ENCODE results near the gene UGT1A1.

DNA sequence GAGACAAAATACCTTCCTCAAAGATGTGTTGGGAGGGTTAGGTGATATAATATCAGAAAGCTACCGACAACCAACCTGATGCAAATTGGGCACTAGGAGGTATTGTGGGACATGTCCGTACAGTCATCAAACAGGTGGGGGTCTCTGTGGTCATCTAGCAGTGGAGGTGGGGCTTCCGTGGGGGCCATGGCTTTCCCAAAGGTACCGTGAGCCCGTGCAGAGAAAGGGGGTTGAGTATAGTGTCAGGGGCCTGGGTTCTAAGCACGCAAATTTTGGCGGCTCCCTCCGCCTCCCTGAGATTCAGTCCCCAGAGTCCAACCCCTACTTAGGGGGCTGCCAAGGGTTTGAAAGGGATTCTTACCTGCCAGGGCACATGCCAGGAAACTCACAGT, 61.6 kb downstream of the UGT1A1 start:
- TF ChIP-seq EGR1 (IDR thresholded peaks at IDR 0.05): no peak
- no peak for TF ChIP-seq EP300 (IDR thresholded peaks at IDR 0.05; ENCODE audit: borderline replicate concordance)

All from Ishikawa (cell line).